22Rv1 (cell line): Measurements from ENCODE around the gene DUSP22.

ENCODE experiments used
- H3K27ac ChIP-seq: fragments of 450-650 bp; 2 replicates; pipeline ENCODE4 v1.5.1; 2017
- CTCF ChIP-seq: fragments of 450-650 bp; IDR thresholded peaks from 2 replicates; pipeline ENCODE4 v1.5.1; 2017; ENCODE audit warnings: mild to moderate bottlenecking
- ZFX ChIP-seq: fragments of 450-650 bp; IDR thresholded peaks from 2 replicates; pipeline ENCODE4 v1.6.1; 2017; ENCODE audit warnings: antibody characterized with exemption, borderline replicate concordance

DUSP22 gene

GRCh38 chr6:293193-294174 lies 1.2 kb downstream of the DUSP22 start:
- TF ChIP-seq ZFX (no peak), CTCF (no peak)
- H3K27ac ChIP-seq = peak overlapping the region; percentile 87

GRCh38 chr6:294656-295565 lies 2.6 kb downstream of the DUSP22 start:
- no peak overlapping the region for H3K27ac ChIP-seq
- TF ChIP-seq CTCF (no peak), ZFX (no peak)

DNA sequence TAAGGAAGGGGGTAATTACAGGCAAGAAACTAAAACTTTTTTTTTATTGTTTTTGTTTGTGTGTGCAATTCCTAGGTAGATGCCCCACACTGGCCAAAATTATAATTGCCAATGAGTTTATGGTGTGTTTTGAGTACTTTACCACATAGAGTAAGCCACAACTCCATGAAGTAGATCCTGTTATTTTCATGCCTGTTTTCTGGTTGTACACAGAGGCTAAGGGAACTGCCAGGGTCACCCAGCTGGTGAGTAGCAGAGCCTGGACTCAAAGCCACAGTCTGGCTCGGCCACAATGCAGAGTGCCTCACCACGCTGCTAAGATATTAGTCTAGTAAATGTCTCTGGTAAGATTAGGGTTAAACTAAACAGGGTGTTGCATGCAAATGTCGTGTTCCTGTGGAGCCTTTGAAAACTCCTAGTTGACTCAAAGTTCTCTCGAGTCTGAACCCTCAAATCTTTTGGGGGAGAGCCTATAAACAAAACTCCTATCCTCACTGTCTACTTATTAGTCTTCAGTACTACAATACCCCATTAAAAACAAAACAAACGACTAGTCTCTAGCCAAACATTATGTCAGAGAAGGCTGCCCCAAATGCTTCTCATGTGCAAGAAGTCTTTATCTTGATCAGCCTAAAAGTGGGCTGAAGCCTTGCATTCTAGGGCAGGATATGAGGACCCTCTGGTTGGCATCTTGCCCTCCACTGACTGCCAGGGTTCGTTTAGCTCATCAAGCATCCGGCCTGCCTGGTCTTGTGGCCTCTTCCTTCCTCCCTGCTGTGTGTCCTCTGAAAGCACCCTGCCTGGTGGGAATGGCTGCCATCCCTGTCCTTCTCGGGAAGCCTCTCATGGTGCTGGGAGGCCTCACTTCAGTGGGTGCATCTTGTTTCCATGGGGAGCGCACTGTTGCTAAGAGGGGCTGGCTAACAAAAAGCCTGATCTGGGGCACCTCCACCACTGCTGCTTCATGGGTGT lies 4.2 kb downstream of the DUSP22 start:
- H3K27ac ChIP-seq = no peak overlapping the region
- TF ChIP-seq ZFX = no peak
- TF ChIP-seq CTCF = no peak

- H3K27ac ChIP-seq = no peak overlapping the region
- TF ChIP-seq CTCF = no peak
Observed at GRCh38 chr6:297571-298232, 5.4 kb downstream of the DUSP22 start.

GRCh38 chr6:298233-299103 lies 6.2 kb downstream of the DUSP22 start:
- no peak overlapping the region for H3K27ac ChIP-seq
- TF ChIP-seq CTCF (no peak), ZFX (no peak)
